ENCODE measurements around the gene ITGAL. TPM values are rescaled to one million over a fixed set of nuclear protein-coding genes. Genes with fewer than 3 reads are reported as not detected.

ITGAL gene
- total and polyA plus RNA-seq, 4 donors = 0.77 to 14.3 (median 10.8) TPM

DNA sequence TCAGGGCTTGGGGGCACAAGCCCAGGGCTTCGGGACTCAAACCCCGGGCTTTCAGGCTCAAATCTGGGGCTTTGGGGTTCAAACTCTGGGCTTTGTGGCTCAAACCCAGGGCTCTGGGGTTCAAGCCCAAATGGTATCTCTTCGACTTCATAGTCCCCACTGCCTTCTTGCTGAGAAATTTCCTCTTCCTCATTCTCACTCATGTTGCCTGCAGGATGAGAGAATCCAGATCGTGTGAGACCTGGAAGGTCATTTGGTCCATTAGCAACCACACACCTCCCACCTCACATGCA, 53.2 kb downstream of the ITGAL start:
- H3K27me3 ChIP-seq (ENCODE audit: control insufficient read depth in 1 of 2, insufficient read depth in 2 of 2, low read length in 1 of 2) = no peaks in the 10 kb centered on the region

DNA sequence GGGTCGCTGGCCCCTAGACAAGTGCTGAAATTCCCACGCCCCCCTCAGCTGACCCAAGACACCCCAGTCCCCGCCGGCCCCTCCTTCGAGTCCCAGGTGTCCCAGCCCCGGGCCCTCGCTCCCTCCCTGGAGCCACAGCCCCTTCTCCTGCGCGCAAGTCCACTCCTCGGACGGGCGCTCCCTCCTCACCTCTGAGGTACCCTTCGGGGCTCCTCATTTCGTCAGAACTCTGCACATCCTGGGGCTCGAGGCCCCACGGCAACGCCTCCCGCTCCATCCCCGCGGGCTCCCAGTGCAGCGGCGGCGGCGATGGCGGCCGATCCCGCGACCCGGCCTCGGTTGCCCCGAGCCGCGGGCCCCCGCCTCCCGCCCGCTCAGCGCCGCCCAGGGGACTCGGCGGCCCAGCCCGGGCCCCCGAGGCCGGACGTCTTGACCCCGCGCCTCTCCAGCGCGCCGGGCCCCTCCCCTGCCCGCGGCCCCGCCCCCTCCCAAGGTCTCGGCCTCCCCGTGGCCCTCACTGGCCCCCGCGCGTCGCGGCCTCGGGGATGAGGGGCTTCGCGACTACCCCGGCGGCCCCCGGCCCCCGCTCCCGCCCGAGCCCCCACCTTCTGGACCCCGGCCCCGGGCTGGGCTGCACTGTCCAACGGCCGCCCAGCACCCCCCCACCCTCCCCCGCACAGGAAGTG, 53.7 kb downstream of the ITGAL start, which contains the start of gene ZNF768:
Gene ZNF768, minus strand, starts transcription at position 430 of the 686 bp plus-strand sequence. Its CDS starts 153 bp downstream, at position 277.
- intact Hi-C loops (cut with DNase I) = loop anchor here in 1 of 2 donors (2.0 to 5.0 kb wide), 2 partner anchors 79 to 95 kb away; partner anchors contain the start of genes DCTPP1 and SEPHS2
- no peaks in the 10 kb centered on the region for H3K9me3 ChIP-seq (ENCODE audit: control insufficient read depth, low read length)
- 1 to 2% methylated on average over 29 to 73 of the region's 73 CpGs for WGBS, 2 donors
- no peaks in the 10 kb centered on the region for H3K36me3 ChIP-seq (ENCODE audit: control insufficient read depth in 1 of 2, insufficient read depth in 2 of 2, low read length in 1 of 2)
- DNase-seq (peak; percentile 64 to 83), ATAC-seq (ENCODE audit: low FRiP score) (peak; percentile 45)
- H3K4me3 ChIP-seq (ENCODE audit: low read length in 2 of 2) = peak within 1 kb of the TSS; percentile 88
- H3K27ac ChIP-seq (ENCODE audit: low read depth in 1 of 2, low read length in 2 of 2) = peak within 1 kb of the TSS in 1 of 2 donors; percentile 78
- no peaks in the 10 kb centered on the region for H3K4me1 ChIP-seq (ENCODE audit: control insufficient read depth in 1 of 2, insufficient read depth in 2 of 2, low read length in 2 of 2)
- H3K27me3 ChIP-seq (ENCODE audit: control insufficient read depth in 1 of 2, insufficient read depth in 2 of 2, low read length in 1 of 2) = no peaks in the 10 kb centered on the region

More for the DNA sequence above, 53.2 kb downstream of the ITGAL start:
- H3K27ac ChIP-seq (ENCODE audit: low read depth in 1 of 2, low read length in 2 of 2) = no peak overlapping the region
- DNase-seq (no peak), ATAC-seq (ENCODE audit: low FRiP score) (no peak)
- no peaks in the 10 kb centered on the region for H3K36me3 ChIP-seq (ENCODE audit: control insufficient read depth in 1 of 2, insufficient read depth in 2 of 2, low read length in 1 of 2)
- intact Hi-C loops (cut with DNase I) = loop anchor here in 1 of 2 donors (2.0 to 5.0 kb wide), 2 partner anchors 78 to 95 kb away; partner anchors contain the start of genes DCTPP1 and SEPHS2
- WGBS, 2 donors = 55 to 61% methylated on average over 4 of the region's 4 CpGs
- no peaks in the 10 kb centered on the region for H3K4me1 ChIP-seq (ENCODE audit: control insufficient read depth in 1 of 2, insufficient read depth in 2 of 2, low read length in 2 of 2)
- H3K4me3 ChIP-seq (ENCODE audit: low read length in 2 of 2) = no peak overlapping the region
- H3K9me3 ChIP-seq (ENCODE audit: control insufficient read depth, low read length) = no peaks in the 10 kb centered on the region

- WGBS, 2 donors = 0% methylated on average over 59 to 79 of the region's 79 CpGs
- Histone ChIP-seq H3K9me3 (ENCODE audit: control insufficient read depth, low read length) (no peaks in the 10 kb centered on the region), H3K27ac (ENCODE audit: low read depth in 1 of 2, low read length in 2 of 2) (peak overlapping the region in 1 of 2 donors; percentile 78), H3K4me3 (ENCODE audit: low read length in 2 of 2) (peak overlapping the region; percentile 88), H3K4me1 (ENCODE audit: control insufficient read depth in 1 of 2, insufficient read depth in 2 of 2, low read length in 2 of 2) (no peaks in the 10 kb centered on the region), H3K36me3 (ENCODE audit: control insufficient read depth in 1 of 2, insufficient read depth in 2 of 2, low read length in 1 of 2) (no peaks in the 10 kb centered on the region), H3K27me3 (ENCODE audit: control insufficient read depth in 1 of 2, insufficient read depth in 2 of 2, low read length in 1 of 2) (no peaks in the 10 kb centered on the region)
- ATAC-seq (ENCODE audit: low FRiP score) = peak; percentile 97
- intact Hi-C loops (cut with DNase I) = loop anchor here in 1 of 2 donors (2.0 to 5.0 kb wide), 2 partner anchors 80 to 96 kb away; partner anchors contain the start of genes DCTPP1 and SEPHS2
- peak; percentile 99 to 100 for DNase-seq
These were observed 54.5 kb downstream of the ITGAL start for GRCh38 chr16:30526823-30527634.

GRCh38 chr16:30527635-30528178, 55.2 kb downstream of the ITGAL start:
- Histone ChIP-seq H3K4me1 (ENCODE audit: control insufficient read depth in 1 of 2, insufficient read depth in 2 of 2, low read length in 2 of 2) (no peaks in the 10 kb centered on the region), H3K36me3 (ENCODE audit: control insufficient read depth in 1 of 2, insufficient read depth in 2 of 2, low read length in 1 of 2) (peaks cover 0 to 4% of the 10 kb centered on the region in 2 donors), H3K27ac (ENCODE audit: low read depth in 1 of 2, low read length in 2 of 2) (peak overlapping the region; percentile 22 to 53), H3K27me3 (ENCODE audit: control insufficient read depth in 1 of 2, insufficient read depth in 2 of 2, low read length in 1 of 2) (no peaks in the 10 kb centered on the region), H3K4me3 (ENCODE audit: low read length in 2 of 2) (no peak overlapping the region), H3K9me3 (ENCODE audit: control insufficient read depth, low read length) (no peaks in the 10 kb centered on the region)
- ATAC-seq (ENCODE audit: low FRiP score) = no peak
- intact Hi-C loops (cut with DNase I) = loop anchor here in 1 of 2 donors (2.0 to 5.0 kb wide), 2 partner anchors 80 to 97 kb away; partner anchors contain the start of genes DCTPP1 and SEPHS2
- DNase-seq = peak in 1 of 2 donors; percentile 65
- 28 to 30% methylated on average over 14 of the region's 14 CpGs for WGBS, 2 donors

DNA sequence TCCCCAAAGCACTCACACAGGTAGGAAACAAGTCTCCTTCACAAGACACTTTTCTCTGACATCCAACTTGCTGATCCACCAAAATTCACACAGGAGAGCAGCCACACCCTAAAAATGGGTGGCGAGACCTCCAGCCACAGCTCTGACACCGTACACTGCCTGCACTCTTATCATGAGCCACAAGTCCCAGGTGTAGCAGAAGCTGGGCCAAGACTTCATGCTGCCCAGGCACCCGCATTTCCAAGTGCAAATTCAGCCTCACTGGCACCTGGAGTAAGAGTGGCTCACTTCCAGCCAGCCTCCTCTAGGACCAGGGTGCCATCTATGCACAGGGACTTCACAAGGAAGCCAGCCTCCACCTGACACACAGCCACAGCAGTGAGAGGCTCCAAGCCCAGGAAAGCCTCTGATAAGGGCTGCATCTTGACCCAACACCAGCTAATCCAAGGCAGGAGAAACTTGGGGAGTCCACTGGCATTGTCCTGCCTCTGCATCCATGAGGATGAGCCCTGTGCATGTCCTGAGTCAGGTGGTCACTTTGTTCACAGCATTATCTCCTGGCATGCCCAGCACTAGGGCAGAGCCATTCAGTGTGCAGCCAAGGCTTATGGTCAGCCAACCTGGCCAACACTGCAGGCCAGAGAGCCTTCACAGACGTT, 56.4 kb downstream of the ITGAL start:
- Histone ChIP-seq H3K4me1 (ENCODE audit: control insufficient read depth in 1 of 2, insufficient read depth in 2 of 2, low read length in 2 of 2) (no peaks in the 10 kb centered on the region), H3K4me3 (ENCODE audit: low read length in 2 of 2) (no peak overlapping the region), H3K27ac (ENCODE audit: low read depth in 1 of 2, low read length in 2 of 2) (no peak overlapping the region), H3K9me3 (ENCODE audit: control insufficient read depth, low read length) (no peaks in the 10 kb centered on the region), H3K27me3 (ENCODE audit: control insufficient read depth in 1 of 2, insufficient read depth in 2 of 2, low read length in 1 of 2) (no peaks in the 10 kb centered on the region), H3K36me3 (ENCODE audit: control insufficient read depth in 1 of 2, insufficient read depth in 2 of 2, low read length in 1 of 2) (peaks cover 0 to 4% of the 10 kb centered on the region in 2 donors)
- intact Hi-C loops (cut with DNase I) = loop anchor here in 1 of 2 donors (5.0 kb wide), 1 partner anchor 82 kb away; the partner anchor contains the start of gene SEPHS2
- ATAC-seq (ENCODE audit: low FRiP score) (no peak), DNase-seq (no peak)
- 68 to 70% methylated on average over 4 of the region's 4 CpGs for WGBS, 2 donors

DNA sequence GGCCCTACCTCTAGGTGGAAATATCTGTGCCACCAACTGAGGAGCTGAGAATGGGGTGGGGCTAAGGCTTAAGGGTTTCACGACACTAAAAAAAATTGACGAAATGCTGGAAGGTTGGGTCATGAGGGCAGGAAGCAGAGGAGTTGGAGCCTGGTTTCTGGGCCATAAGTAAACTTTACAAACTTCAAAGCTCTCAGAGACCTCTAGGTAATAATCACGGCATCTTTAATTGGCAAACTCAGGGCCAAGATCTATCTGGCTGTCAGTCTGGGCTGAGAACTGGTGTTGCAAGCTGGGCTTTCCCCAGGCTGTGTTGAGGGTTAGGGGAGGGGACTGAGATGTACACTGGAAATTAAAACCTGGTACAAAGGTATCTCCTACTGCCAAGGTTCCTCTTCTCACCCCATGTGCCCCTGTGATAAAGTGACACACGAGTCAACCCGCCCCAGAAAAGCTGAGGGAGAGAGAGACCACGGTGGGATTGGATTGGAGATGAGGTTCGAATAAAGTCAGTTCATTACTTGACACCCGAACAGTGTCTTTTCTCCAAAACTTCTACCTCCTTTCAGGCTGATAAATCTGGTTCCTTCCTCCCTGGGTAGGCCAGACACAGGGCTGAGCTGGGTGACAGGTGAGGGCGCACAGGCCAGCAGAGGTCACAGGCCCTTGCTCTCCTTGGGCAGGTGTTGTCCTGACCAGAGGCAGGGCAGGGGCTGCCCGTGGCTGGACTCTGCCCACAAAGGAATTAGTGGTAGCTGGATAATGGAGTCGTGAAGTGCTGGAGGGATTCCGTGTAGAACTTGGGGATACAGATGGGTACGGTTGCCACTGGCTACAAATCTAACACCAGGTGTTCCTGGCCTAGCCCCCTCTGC, 57.9 kb downstream of the ITGAL start:
- Histone ChIP-seq H3K27me3 (ENCODE audit: control insufficient read depth in 1 of 2, insufficient read depth in 2 of 2, low read length in 1 of 2) (no peaks in the 10 kb centered on the region), H3K4me3 (ENCODE audit: low read length in 2 of 2) (no peak overlapping the region), H3K36me3 (ENCODE audit: control insufficient read depth in 1 of 2, insufficient read depth in 2 of 2, low read length in 1 of 2) (peaks cover 0 to 4% of the 10 kb centered on the region in 2 donors), H3K27ac (ENCODE audit: low read depth in 1 of 2, low read length in 2 of 2) (no peak overlapping the region), H3K9me3 (ENCODE audit: control insufficient read depth, low read length) (no peaks in the 10 kb centered on the region), H3K4me1 (ENCODE audit: control insufficient read depth in 1 of 2, insufficient read depth in 2 of 2, low read length in 2 of 2) (no peaks in the 10 kb centered on the region)
- intact Hi-C loops (cut with DNase I) = loop anchor here in 1 of 2 donors (10.0 kb wide), 1 partner anchor 54 kb away; the partner anchor contains the start of gene ZNF785
- ATAC-seq (ENCODE audit: low FRiP score) (no peak), DNase-seq (no peak)
- 82 to 85% methylated on average over 13 of the region's 13 CpGs for WGBS, 2 donors

DNA sequence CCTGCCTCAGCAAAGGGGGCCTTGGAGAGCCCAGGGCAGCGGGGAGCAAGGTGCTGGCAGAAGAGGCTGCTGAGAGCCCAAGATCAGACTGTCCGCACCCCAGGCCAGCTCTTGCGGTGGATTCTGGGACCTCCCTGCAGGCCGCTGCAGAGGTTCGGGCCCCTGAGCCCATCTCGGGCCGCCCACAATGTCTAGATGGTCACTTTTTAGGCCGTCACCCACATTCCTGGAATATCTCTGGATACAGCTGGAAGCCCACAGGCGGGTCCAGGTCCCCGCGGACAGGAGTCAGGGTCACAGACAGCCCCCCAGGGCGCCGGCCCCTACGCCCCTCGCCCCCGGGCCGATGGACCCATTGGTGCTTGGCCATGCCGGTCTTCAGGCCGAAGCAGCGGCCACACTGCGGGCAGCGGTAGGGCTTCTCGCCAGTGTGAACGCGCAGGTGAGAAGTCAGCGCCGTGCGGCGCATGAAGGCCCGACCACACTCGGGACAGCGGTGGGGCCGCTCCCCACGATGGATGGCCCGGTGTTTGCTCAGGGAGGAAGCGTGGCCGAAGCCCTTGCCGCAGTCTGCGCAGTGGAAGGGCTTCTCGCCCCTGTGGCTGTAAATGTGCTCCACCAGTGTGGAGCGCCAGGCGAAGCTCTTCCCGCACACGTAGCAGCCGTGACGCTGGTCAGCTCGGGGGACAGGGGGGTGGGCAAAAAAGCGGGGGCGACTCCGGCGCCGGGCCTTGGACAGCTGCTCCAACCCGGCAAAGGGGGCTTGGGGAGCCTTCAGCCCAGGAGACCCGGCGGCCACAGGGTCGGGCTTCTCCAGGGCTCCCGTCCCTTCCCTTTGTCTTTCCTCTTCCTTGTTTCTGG, 60.0 kb downstream of the ITGAL start:
- H3K27me3 ChIP-seq (ENCODE audit: control insufficient read depth in 1 of 2, insufficient read depth in 2 of 2, low read length in 1 of 2) = no peaks in the 10 kb centered on the region
- 95 to 96% methylated on average over 57 of the region's 57 CpGs for WGBS, 2 donors
- H3K9me3 ChIP-seq (ENCODE audit: control insufficient read depth, low read length) = no peaks in the 10 kb centered on the region
- DNase-seq (no peak), ATAC-seq (ENCODE audit: low FRiP score) (no peak)
- intact Hi-C loops (cut with DNase I) = loop anchor here in 1 of 2 donors (10.0 kb wide), 1 partner anchor 52 kb away; the partner anchor contains the start of gene ZNF785
- no peaks in the 10 kb centered on the region for H3K4me1 ChIP-seq (ENCODE audit: control insufficient read depth in 1 of 2, insufficient read depth in 2 of 2, low read length in 2 of 2)
- no peak overlapping the region for H3K27ac ChIP-seq (ENCODE audit: low read depth in 1 of 2, low read length in 2 of 2)
- peaks cover 0 to 4% of the 10 kb centered on the region in 2 donors for H3K36me3 ChIP-seq (ENCODE audit: control insufficient read depth in 1 of 2, insufficient read depth in 2 of 2, low read length in 1 of 2)
- no peak overlapping the region for H3K4me3 ChIP-seq (ENCODE audit: low read length in 2 of 2)

Measured in aorta (tissue), 5 donors.